ENCODE data around the gene PLA2R1.

Gene PLA2R1

GRCh38 chr2:159903443-159904126 is 158.8 kb downstream of the PLA2R1 start:
- no peak overlapping the region for H3K27ac ChIP-seq
- no peak for TF ChIP-seq CTCF (conservative IDR thresholded peaks at IDR 0.05)

DNA sequence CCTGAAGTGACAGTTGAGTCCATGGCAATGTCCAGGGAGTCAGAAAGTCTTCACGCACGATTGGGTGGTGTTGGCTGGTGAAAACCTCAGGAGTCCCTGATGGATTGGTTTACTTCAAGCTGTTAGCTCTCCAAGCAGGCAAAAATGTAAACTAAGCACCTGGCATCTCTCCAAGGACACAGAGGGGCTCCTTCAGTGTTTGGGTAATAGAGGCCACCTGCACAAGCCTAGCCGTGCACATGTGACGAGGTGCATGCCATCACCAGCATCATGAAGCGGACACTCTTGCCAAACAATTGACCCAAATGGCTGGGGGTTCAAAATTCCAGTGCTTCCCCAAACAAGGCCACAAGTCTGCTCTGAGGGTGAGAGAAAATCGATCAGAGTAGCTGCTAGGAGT is 159.7 kb downstream of the PLA2R1 start:
- H3K27ac ChIP-seq, result no peak overlapping the region
- no peak for TF ChIP-seq CTCF (conservative IDR thresholded peaks at IDR 0.05)

DNA sequence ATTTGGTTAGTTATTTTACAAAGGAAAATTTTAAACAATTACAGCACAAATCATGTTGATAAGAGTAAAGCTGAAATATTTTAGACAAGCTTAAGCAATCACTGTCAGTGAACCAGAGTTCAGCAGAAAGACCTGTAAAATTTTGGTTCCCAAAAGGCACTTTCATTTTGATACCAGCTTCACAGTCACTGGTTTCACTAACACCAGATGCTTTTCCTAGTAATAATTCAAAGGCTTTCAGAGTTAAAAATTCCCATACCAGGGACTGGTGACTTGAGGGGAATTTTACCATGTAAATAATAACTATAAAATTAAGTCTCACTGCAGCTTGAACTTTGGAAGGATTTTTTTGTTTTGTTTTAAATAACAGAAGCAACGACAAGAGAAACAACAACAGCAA is 162.1 kb downstream of the PLA2R1 start:
- no peak for TF ChIP-seq CTCF (conservative IDR thresholded peaks at IDR 0.05)
- H3K27ac ChIP-seq, result no peak overlapping the region

DNA sequence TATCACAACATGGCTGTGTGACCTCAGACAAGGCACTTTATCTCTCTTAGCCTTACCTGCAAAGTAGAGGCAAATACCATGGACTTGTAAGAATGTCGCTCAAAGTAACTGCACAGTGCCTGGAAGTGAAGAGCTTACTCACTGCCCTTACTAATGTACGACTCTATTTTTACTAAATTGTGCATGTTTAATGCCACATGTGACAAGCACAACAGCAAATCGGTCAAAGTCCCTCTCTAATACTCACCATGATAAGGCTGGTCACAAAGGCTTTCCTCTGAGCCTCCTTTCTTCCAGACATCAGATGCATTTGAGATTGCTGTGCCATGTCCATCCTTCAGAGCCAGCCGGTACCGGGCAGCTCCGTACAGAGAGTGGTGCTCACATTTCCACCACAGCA is 164.0 kb downstream of the PLA2R1 start:
- H3K27ac ChIP-seq, result no peak overlapping the region
- no peak for TF ChIP-seq CTCF (conservative IDR thresholded peaks at IDR 0.05)

GRCh38 chr2:159897720-159898119 is 164.7 kb downstream of the PLA2R1 start:
- TF ChIP-seq CTCF (conservative IDR thresholded peaks at IDR 0.05), result no peak
- no peak overlapping the region for H3K27ac ChIP-seq

GRCh38 chr2:159897081-159897480 is 165.3 kb downstream of the PLA2R1 start:
- TF ChIP-seq CTCF (conservative IDR thresholded peaks at IDR 0.05), result no peak
- no peak overlapping the region for H3K27ac ChIP-seq

GRCh38 chr2:159895258-159896065 is 167.0 kb downstream of the PLA2R1 start:
- no peak overlapping the region for H3K27ac ChIP-seq
- no peak for TF ChIP-seq CTCF (conservative IDR thresholded peaks at IDR 0.05)

Data from VCaP (cell line).